CD4-positive, alpha-beta T cell (primary cell): ENCODE data around the gene RNF144B. TPM values are rescaled to one million over a fixed set of nuclear protein-coding genes. Genes with fewer than 3 reads are reported as not detected.

Experiments used
- ATAC-seq: fragments of 200-7000 bp; cut with Tn5 transposase; one replicate; pipeline ENCODE4 v1.10.0; 2022; ENCODE audit warnings: mild to moderate bottlenecking; ENCODE audit not compliant: poor library complexity
- CTCF ChIA-PET: fragments of 350-600 bp; sonication (Branson Sonifier 250); formaldehyde crosslinking; loops from one replicate; lab custom pipeline; 2021; ENCODE audit warnings: antibody characterized with exemption, inconsistent platforms; lab: Charles Lee
- POLR2A ChIA-PET: fragments of 350-600 bp; sonication (Branson Sonifier 250); formaldehyde crosslinking; loops from one replicate; lab custom pipeline; 2021; ENCODE audit warnings: antibody characterized with exemption, inconsistent platforms; lab: Charles Lee
- DNase-seq, 14 experiments: peaks; one replicate each; pipeline ENCODE4 v3.0.0-alpha.2; 2013 to 2020; ENCODE audit warnings: mixed read lengths in 2 of 14
- H3K27ac ChIP-seq, 2 donors: one replicate each; pipeline versions ENCODE4 v1.5.1 to v1.7.0; 2013; ENCODE audit warnings: low read length in 2 of 2, low read depth in 1 of 2, mild to moderate bottlenecking in 1 of 2
- H3K27me3 ChIP-seq, 2 experiments: 1 replicate in 1 of 2; 2 replicates in 1 of 2; pipeline versions ENCODE4 v1.6.1 to v1.7.0; 2013; ENCODE audit warnings: low read length in 2 of 2, control low read depth in 1 of 2, mild to moderate bottlenecking in 1 of 2, moderate library complexity in 1 of 2; ENCODE audit not compliant: insufficient read depth in 2 of 2, control insufficient read depth in 1 of 2
- H3K36me3 ChIP-seq: one replicate; pipeline ENCODE4 v1.6.1; 2013; ENCODE audit warnings: low read length, control low read depth; ENCODE audit not compliant: insufficient read depth
- H3K4me1 ChIP-seq: one replicate; pipeline ENCODE4 v1.6.1; 2013; ENCODE audit warnings: low read length, control low read depth; ENCODE audit not compliant: insufficient read depth
- H3K4me3 ChIP-seq: one replicate; pipeline ENCODE4 v1.5.1; 2013; ENCODE audit warnings: mild to moderate bottlenecking, low read length, moderate library complexity
- H3K9me3 ChIP-seq, 2 experiments: 1 replicate in 1 of 2; 2 replicates in 1 of 2; pipeline versions ENCODE4 v1.6.1 to v1.7.0; 2013; ENCODE audit warnings: low read length in 2 of 2, mild to moderate bottlenecking in 2 of 2, control low read depth in 1 of 2, moderate library complexity in 1 of 2; ENCODE audit not compliant: control insufficient read depth in 1 of 2, insufficient read depth in 1 of 2
- H3K27ac Mint-ChIP-seq: one replicate; pipeline ENCODE4 v1.8.0; 2020; ENCODE audit warnings: mixed read lengths
- H3K27me3 Mint-ChIP-seq: one replicate; pipeline ENCODE4 v1.8.0; 2021; ENCODE audit warnings: mixed read lengths
- H3K36me3 Mint-ChIP-seq: one replicate; pipeline ENCODE4 v1.8.0; 2021; ENCODE audit warnings: low read depth, mixed read lengths
- H3K4me1 Mint-ChIP-seq: one replicate; pipeline ENCODE4 v1.8.0; 2021; ENCODE audit warnings: low read depth, mixed read lengths
- H3K4me3 Mint-ChIP-seq: one replicate; pipeline ENCODE4 v1.8.0; 2020; ENCODE audit warnings: mild to moderate bottlenecking, mixed read lengths
- H3K9me3 Mint-ChIP-seq: one replicate; pipeline ENCODE4 v1.8.0; 2020; ENCODE audit warnings: mixed read lengths
- CTCF ChIP-seq: fragments of 200-600 bp; IDR thresholded peaks from one replicate; pipeline ENCODE4 v1.8.0; 2022; ENCODE audit warnings: antibody characterized with exemption, mild to moderate bottlenecking
- intact Hi-C, 2 experiments: fragments of 100-400 bp; cut with DNase I in 1 of 2; cut with micrococcal nuclease in 1 of 2; formaldehyde crosslinking; loops; one replicate each; pipeline versions ENCODE4 v1.15.1 to v1.9.0; 2023 to 2025; cut with DNase I, micrococcal nuclease
- total RNA-seq, 174 experiments: library from RNA in 2 of 174; stranded (reverse) in 2 of 174; gene quantifications; one replicate each; pipeline ENCODE4 v1.2.3 and lab custom pipeline; 2021 to 2026

The RNF144B gene
- total RNA-seq, 2 experiments from 2014 or later = 2.3 to 3.5 TPM

- ATAC-seq = no peak
- intact Hi-C loops = no loop called here
Measured at GRCh38 chr6:18391023-18391422, 3.9 kb downstream of the RNF144B start.

GRCh38 chr6:18392346-18392877 lies 5.3 kb downstream of the RNF144B start:
- no peak overlapping the region for H3K27ac Mint-ChIP-seq
- intact Hi-C loops = no loop called here
- ATAC-seq (no peak), DNase-seq (no peak)
- no peak overlapping the region for H3K4me3 ChIP-seq
- ChIA-PET POLR2A (no interaction called here), CTCF (no interaction called here)
- peaks cover 6% of the 10 kb centered on the region for H3K36me3 Mint-ChIP-seq
- no peaks in the 10 kb centered on the region for H3K9me3 ChIP-seq
- H3K4me3 Mint-ChIP-seq = no peak overlapping the region
- no peaks in the 10 kb centered on the region for H3K27me3 ChIP-seq
- no peaks in the 10 kb centered on the region for H3K36me3 ChIP-seq
- H3K9me3 Mint-ChIP-seq = no peaks in the 10 kb centered on the region
- H3K27me3 Mint-ChIP-seq = no peaks in the 10 kb centered on the region
- H3K27ac ChIP-seq = no peak overlapping the region
- no peak for TF ChIP-seq CTCF
- peaks cover 25% of the 10 kb centered on the region for H3K4me1 Mint-ChIP-seq
- peaks cover 5% of the 10 kb centered on the region for H3K4me1 ChIP-seq

More at GRCh38 chr6:18391023-18391422, 3.9 kb downstream of the RNF144B start:
- Mint-ChIP-seq H3K27ac (no peak overlapping the region), H3K36me3 (peaks cover 9% of the 10 kb centered on the region), H3K27me3 (no peaks in the 10 kb centered on the region), H3K4me1 (peaks cover 37% of the 10 kb centered on the region), H3K9me3 (no peaks in the 10 kb centered on the region), H3K4me3 (no peak overlapping the region)
- Histone ChIP-seq H3K4me3 (no peak overlapping the region), H3K27me3 (no peaks in the 10 kb centered on the region), H3K9me3 (no peaks in the 10 kb centered on the region), H3K36me3 (no peaks in the 10 kb centered on the region), H3K4me1 (peaks cover 10% of the 10 kb centered on the region), H3K27ac (no peak overlapping the region)
- DNase-seq = no peak
- CTCF ChIA-PET = no interaction called here
- no peak for TF ChIP-seq CTCF
- POLR2A ChIA-PET = no interaction called here

DNA sequence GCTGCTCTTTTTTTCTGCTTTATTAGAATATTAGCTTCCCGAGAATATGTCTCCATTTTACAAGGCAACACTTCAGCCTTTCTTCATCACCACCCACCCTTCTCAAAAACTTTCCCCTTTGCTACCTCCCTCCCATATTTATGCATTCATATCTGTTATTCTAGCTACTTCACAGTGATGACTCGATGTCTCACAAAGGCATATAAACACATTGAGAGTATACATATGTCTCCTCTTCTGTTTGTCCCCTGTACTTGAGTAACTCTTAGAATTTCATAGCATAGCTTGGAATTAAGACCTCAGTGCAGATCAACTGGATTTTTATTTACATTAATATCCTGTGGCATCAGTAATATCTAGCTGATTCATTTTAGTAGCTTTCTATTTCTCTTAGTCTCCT lies 6.5 kb downstream of the RNF144B start:
- DNase-seq = no peak
- no peaks in the 10 kb centered on the region for H3K27me3 Mint-ChIP-seq
- ChIA-PET CTCF (no interaction called here), POLR2A (interaction anchor here (0.6 kb wide), 1 partner anchor 15 kb away, joined by 3 read pairs; no protein-coding TSS in a partner anchor)
- TF ChIP-seq CTCF = no peak
- no peak overlapping the region for H3K27ac ChIP-seq
- H3K9me3 ChIP-seq = no peaks in the 10 kb centered on the region
- H3K9me3 Mint-ChIP-seq = no peaks in the 10 kb centered on the region
- no peaks in the 10 kb centered on the region for H3K36me3 ChIP-seq
- H3K4me1 ChIP-seq = no peaks in the 10 kb centered on the region
- no peak for ATAC-seq
- H3K36me3 Mint-ChIP-seq = peaks cover 2% of the 10 kb centered on the region
- peaks cover 16% of the 10 kb centered on the region for H3K4me1 Mint-ChIP-seq
- no peak overlapping the region for H3K27ac Mint-ChIP-seq
- H3K27me3 ChIP-seq = no peaks in the 10 kb centered on the region
- intact Hi-C loops = no loop called here
- H3K4me3 ChIP-seq = no peak overlapping the region
- no peak overlapping the region for H3K4me3 Mint-ChIP-seq
